HG03039 (cell line): Measurements from ENCODE around the gene ZBTB46.
"Not testable (repeated sequence)": the region's sequence is repeated elsewhere in the genome, so short reads cannot be mapped to it uniquely, and the experiment has no call there.

Experiments
- ATAC-seq: cut with Tn5 transposase; IDR thresholded peaks from one replicate; pipeline ENCODE4 v1.9.1; 2021; ENCODE audit warnings: mild to moderate bottlenecking, moderate library complexity; ENCODE audit not compliant: unreplicated experiment

ZBTB46 gene

GRCh38 chr20:63858393-63859165, 27.5 kb upstream of the ZBTB46 start:
- no peak for ATAC-seq

- ATAC-seq = no peak
These were observed 26.8 kb upstream of the ZBTB46 start for GRCh38 chr20:63857764-63858392.

GRCh38 chr20:63856098-63856511, 25.0 kb upstream of the ZBTB46 start:
- ATAC-seq = no peak

- no peak for ATAC-seq
These were observed 24.5 kb upstream of the ZBTB46 start for GRCh38 chr20:63855363-63856097.

GRCh38 chr20:63854766-63855362, 23.8 kb upstream of the ZBTB46 start:
- ATAC-seq = no peak

GRCh38 chr20:63854069-63854765, 23.2 kb upstream of the ZBTB46 start:
- ATAC-seq = no peak

GRCh38 chr20:63853733-63854068, 22.6 kb upstream of the ZBTB46 start:
- not testable (repeated sequence) for ATAC-seq

GRCh38 chr20:63851548-63851943, 20.5 kb upstream of the ZBTB46 start:
- not testable (repeated sequence) for ATAC-seq

GRCh38 chr20:63850689-63851547, 19.9 kb upstream of the ZBTB46 start:
- ATAC-seq = no peak

- no peak for ATAC-seq
These were observed 17.2 kb upstream of the ZBTB46 start for GRCh38 chr20:63848003-63848911.

GRCh38 chr20:63847237-63848002, 16.4 kb upstream of the ZBTB46 start:
- ATAC-seq = no peak

GRCh38 chr20:63846888-63847236, 15.8 kb upstream of the ZBTB46 start:
- no peak for ATAC-seq

- ATAC-seq = no peak
These were observed 15.2 kb upstream of the ZBTB46 start for GRCh38 chr20:63846128-63846771.

GRCh38 chr20:63844511-63844991, 13.5 kb upstream of the ZBTB46 start:
- ATAC-seq = no peak

GRCh38 chr20:63843778-63844177, 12.7 kb upstream of the ZBTB46 start:
- no peak for ATAC-seq

GRCh38 chr20:63843222-63843621, 12.2 kb upstream of the ZBTB46 start:
- no peak for ATAC-seq

- no peak for ATAC-seq
These were observed 11.2 kb upstream of the ZBTB46 start for GRCh38 chr20:63842258-63842657.

- no peak for ATAC-seq
These were observed 9.4 kb upstream of the ZBTB46 start for GRCh38 chr20:63840405-63840828.
